ENCODE data around the gene KIAA1755. TPM values are rescaled to one million over a fixed set of nuclear protein-coding genes. Genes with fewer than 3 reads are reported as not detected.

KIAA1755 gene
- total RNA-seq, 4 donors from 2014 or later = 1.1 to 3.6 (median 2.1) TPM

GRCh38 chr20:38164624-38165088, 95.9 kb downstream of the KIAA1755 start:
- TF ChIP-seq CTCF (IDR thresholded peaks at IDR 0.05; ENCODE audit: low read depth) = no peak

- no peak for TF ChIP-seq CTCF (IDR thresholded peaks at IDR 0.05; ENCODE audit: low read depth)
Measured at GRCh38 chr20:38164069-38164468, 96.5 kb downstream of the KIAA1755 start.

- TF ChIP-seq CTCF (IDR thresholded peaks at IDR 0.05; ENCODE audit: low read depth) = no peak
Measured at GRCh38 chr20:38162878-38163875, 97.4 kb downstream of the KIAA1755 start.

- no peak for TF ChIP-seq CTCF (IDR thresholded peaks at IDR 0.05; ENCODE audit: low read depth)
Measured at GRCh38 chr20:38162149-38162548, 98.4 kb downstream of the KIAA1755 start.

- no peak for TF ChIP-seq CTCF (IDR thresholded peaks at IDR 0.05; ENCODE audit: low read depth)
Measured at GRCh38 chr20:38161412-38161774, 99.1 kb downstream of the KIAA1755 start.

Other genes starting within 250 kb of the KIAA1755 start
- gene TTI1, start 227.3 kb downstream of the KIAA1755 start, total RNA-seq = 10 to 100 TPM in 3 of 4 donors, 1 to 10 TPM in 1; 9.6 to 14.8 (median 12.6) TPM
- 10 to 100 TPM; 18.9 to 28.7 (median 25.4) TPM for gene RPRD1B, start 227.0 kb downstream of the KIAA1755 start, total RNA-seq
- 10 to 100 TPM; 13.9 to 28.9 (median 19.2) TPM for gene TGM2, start 95.5 kb downstream of the KIAA1755 start, total RNA-seq
- under 1 TPM in 1 of 4 donors, not detected in 3; 0.65 TPM for gene BPI, start 43.4 kb upstream of the KIAA1755 start, total RNA-seq
- gene LBP, start 85.7 kb upstream of the KIAA1755 start, total RNA-seq = 10 to 100 TPM in 3 of 4 donors, 1 to 10 TPM in 1; 2.6 to 34.4 (median 15.3) TPM
- 10 to 100 TPM in 3 of 4 donors, 1 to 10 TPM in 1; 7.7 to 25.4 (median 20.4) TPM for gene SNHG17, start 174.6 kb upstream of the KIAA1755 start, total RNA-seq
- 10 to 100 TPM; 28.1 to 42.2 (median 34.7) TPM for gene RALGAPB, start 212.1 kb upstream of the KIAA1755 start, total RNA-seq